ENCODE measurements around the gene TRAF2.

Gene TRAF2

DNA sequence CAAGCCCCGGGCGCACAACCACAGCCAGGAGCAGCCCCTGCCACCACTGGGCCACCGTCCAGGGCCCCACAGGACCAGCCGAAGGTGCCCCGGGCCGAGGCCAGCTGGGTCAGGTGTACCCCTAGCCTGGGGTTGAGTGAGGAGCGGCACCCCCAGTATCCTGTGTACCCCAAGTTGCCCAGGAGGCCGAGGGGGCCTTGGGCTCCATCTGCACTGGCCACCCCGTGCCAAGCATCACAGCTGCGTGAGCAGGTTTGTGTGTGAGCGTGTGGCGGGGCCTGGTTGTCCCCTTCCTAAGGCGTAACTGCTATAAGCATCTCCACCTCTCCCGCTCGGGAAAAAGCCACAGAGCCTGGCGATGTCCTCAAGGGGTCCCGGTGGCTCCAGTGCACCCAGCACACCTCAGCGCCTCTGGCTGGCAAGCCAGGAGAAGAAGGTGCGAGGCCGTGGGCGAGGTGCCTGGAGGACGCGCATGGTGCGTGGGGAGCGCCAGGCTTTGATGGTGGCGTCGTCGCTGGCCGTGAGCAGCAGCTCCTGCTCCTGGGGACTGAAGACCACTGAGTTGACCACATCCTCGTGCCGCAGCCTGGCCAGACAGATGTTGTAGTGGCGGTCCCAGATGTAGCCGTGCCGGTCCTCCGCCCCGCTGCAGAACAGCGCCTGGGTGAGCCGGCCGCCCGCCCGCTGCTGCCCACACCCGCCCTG is 54.4 kb downstream of the TRAF2 start:
- DNase-seq = no peak

DNA sequence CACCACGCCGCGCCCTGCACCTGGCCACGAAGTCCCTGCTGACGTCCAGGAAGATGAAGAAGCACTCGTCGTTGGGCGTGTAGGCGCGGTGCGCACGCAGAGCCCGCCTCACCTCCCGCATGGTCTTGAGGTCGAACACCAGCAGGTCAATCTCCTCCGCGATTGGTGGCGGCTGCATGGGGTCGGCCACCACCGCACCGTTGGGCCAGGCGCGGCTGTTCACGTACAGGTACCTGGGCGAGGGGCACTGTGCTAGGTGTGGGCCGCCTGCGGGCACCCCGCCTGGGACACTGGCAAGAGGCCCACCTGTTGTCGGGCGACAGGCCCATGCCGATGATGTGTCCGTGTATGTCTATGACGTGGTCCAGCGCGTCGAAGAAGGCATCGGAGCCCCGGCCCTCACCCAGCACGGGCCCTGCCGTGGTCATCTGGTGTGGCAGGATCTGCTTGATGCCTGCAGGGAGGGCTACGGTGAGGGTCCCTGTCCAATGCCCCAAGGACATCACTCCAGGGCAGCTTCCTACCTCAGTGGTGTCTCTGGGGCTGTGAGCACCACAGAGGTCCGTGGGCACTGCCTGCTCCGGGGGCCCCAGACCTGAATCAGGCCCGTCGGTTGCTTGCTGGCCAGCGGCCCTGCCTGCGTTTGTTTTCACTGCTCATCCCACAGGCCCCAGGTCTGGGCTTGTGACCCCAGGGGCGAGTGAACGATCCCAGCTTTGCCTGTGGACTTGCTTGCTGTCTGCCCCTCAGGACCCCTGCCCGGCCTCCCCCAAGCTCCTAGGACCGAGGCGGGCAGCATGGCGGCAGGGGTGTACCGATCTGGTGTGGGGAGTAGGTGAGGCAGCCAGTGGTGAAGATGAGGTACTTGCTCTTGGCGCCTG is 55.2 kb downstream of the TRAF2 start:
- no peak for DNase-seq

DNA sequence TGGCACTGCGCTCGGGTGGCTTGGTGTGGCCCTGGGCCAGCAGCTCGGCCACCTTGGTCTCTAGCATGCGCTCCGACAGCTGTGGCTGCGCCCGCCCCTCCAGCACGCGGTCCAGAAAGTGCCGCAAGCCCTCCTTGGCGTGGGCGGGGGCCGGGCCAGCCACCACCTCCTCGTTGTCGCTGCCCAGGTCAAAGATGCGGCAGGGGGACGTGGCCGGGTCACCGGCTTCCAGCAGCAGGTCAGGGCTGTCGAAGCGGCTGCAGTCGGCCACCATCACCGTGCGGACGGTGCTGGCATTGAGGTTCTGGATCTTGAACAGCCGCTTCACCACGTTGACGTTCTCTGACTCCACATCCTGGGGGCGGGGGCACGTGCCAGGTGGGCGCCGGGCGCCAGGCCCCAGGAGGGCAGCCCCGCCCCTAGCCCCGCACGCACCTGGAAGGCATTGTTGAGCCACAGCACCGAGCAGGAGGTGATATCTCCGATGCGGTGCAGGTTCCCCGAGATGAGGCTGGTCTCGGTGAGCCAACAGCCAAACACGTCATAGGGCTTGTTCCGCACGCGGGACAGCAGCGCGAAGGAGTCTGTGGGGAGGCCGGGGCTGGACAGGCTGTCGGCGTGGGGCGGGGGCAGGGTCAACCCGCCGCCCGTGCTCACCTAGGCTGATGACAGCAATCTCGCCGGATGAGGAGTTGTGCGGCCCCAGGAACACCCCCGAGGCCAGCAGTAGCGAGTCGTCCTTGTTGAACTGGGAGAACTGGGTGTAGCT is 56.0 kb downstream of the TRAF2 start:
- no peak for DNase-seq

DNA sequence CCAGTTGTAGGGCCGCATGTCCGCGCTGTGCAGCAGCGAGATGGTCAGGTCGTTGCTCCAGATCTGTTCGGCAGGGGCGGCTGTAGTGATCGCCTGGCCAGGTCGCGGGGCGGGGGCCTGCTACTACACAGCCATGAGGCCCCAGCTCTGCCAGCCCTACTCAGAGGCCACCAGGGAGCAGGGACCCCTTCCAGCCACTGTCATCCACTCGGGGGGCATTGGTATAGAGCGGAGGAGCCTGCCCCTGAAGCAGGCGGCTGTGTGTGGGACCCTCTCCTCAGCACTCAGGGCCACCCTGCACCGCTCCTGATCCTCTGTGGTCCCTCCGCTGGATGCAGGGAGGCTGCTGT is 56.5 kb downstream of the TRAF2 start:
- no peak for DNase-seq

DNA sequence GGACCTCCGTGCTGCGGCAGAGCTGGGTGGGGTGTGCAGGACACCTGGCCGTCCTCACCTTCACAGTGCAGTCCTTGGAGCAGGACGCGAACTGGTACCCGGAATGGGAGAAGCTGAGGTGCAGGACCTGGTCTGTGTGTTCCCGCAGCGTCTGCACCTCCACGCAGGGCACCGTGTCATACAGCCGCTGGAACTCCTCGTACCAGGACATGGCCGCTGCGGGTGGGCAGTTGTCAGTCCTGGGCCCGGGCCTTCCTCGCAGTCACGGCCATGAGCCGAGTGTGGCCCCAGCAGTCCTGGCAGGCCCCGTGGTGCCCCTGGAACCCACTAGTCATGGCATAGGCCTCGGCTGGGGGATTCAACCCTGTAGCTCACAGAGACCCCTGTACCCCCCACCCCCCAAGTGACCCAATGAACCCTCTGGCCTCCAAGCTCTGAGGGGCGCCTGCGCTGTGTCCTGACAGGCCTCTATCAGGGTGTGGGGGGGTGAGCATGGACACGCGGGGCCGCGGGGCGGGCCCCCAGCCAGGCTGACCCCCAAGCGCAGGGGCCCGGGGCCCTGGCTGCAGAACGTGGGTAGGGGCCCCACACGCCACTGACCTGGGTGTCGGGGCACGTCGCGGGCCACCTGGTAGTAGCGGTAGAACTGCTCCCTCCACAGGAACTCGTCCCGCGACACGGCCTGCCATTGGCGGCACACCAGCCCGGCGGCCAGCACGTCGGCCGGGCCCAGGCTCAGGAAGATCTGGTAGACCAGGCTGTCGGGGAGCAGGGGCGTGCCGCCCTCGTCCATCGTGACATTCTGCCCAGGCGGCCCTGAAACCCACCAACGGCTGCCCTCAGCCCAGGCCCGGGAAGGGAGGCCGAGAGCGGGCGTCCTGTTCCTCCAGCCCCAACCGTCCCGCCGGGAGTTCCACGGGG is 57.2 kb downstream of the TRAF2 start:
- DNase-seq = peak in 1 of 2 experiments; percentile 35

DNA sequence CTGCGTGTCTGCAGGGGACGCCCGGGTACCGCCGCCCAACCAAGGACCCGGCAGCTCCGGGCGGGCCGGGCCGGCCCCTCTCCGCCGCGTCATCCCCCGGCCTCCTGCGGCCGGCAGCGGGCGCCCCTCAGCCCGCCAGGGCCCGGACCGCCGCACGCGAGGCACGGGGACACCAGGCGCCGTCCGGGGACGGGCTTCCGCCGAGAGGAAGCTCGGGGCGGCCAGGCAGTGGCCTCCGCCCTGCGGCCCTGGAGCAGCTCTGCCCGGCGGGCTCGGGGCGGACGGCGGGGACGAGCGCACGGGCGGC is 57.8 kb downstream of the TRAF2 start:
- DNase-seq = no peak

DNA sequence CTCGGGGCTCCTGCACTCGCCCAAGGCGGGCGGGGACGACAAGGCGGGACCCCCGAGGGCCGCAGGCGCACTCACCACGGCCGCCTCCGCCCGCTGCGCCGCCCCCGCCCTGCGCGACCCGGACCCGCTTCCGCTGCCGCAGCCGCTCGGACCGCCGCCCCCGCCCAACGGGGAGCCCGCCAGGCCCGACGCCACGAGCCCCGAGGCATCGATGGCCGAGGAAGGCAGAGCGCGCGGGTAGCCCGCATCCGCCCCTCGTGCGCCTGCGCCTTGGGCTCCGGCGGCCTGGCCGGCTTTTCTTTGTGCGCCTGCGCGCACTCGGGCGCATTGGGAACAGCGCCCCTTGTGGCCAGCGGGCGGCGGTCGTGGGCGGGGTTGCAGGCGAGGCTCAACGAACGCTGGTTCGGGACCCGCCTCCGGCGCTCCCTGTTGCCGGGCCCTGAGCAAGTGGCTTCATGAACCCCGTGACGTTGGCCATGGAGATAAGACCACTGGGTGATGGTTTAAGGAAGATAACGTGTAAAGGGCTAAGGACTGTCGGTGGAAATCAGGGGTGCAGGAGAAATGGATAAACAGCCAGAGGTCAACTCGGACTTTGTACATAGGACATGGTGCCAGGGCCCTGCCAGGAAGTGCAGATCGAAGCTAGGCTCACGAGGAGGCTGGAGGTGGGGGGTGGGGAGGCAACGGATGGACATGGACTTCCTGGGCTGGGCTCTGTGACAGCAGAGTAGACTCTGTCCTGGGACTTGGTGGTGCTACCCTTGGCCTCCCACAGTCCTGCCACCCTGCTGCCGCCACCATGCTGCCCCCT is 58.4 kb downstream of the TRAF2 start, which contains the start of the genes C8G and FBXW5:
Gene C8G, plus strand, starts transcription at position 725 of the 814 bp plus-strand sequence. Its CDS starts 78 bp downstream, at position 803.
Gene FBXW5, minus strand, starts transcription at position 220 of the 814 bp plus-strand sequence. CDS start 655 bp downstream, outside the sequence.
- DNase-seq = peak; percentile 72 to 90

DNA sequence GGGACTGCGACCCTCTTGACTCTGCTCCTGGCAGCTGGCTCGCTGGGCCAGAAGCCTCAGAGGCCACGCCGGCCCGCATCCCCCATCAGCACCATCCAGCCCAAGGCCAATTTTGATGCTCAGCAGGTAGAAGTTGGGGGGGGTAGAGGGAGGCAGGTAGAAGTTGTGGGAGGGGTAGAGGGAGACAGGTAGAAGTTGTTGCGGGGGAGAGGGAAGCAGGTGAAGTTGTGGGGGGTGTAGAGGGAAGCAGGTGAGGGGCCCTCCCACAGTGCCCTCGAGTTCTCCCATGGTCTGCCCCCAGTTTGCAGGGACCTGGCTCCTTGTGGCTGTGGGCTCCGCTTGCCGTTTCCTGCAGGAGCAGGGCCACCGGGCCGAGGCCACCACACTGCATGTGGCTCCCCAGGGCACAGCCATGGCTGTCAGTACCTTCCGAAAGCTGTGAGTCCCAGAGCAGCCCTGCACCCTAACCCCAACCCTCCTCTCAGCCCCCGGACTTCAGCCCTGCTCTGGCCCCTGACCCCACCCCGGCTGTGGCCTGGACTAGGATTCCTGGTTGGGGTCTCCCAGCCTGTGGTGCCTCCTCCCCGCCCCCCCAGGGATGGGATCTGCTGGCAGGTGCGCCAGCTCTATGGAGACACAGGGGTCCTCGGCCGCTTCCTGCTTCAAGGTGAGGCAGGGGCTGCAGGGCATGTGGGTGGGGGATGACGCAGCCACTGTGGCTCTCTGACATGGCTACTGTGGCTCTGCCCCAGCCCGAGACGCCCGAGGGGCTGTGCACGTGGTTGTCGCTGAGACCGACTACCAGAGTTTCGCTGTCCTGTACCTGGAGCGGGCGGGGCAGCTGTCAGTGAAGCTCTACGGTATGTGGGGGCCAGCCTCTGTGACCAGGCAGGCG is 59.3 kb downstream of the TRAF2 start:
- no peak for DNase-seq

DNA sequence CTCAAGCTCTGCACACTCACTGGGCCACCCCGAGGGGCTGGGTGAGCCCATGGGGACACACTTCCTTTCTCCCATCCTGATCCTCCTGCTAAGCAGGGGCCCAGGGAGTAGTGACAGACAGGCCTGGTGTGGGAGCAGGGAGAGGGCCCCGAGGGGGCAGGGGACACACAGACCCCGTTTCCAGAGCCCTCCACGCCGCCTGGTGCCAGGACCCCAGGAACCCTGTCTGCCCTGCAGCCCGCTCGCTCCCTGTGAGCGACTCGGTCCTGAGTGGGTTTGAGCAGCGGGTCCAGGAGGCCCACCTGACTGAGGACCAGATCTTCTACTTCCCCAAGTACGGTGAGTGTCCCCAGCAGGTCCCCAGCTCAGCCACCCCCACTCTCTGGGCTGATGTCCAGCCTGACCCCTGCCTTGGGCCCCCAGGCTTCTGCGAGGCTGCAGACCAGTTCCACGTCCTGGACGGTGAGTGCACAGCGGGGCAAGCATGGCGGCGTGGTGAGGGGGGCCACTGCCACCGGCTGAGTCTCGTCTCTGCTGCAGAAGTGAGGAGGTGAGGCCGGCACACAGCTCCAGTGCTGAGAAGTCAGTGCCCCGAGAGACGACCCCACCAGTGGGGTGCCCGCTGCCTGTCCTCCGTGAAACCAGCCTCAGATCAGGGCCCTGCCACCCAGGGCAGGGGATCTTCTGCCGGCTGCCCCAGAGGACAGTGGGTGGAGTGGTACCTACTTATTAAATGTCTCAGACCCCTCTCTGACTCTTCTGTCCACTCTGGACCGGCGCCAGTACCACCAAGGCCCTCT is 60.1 kb downstream of the TRAF2 start:
- no peak for DNase-seq

DNA sequence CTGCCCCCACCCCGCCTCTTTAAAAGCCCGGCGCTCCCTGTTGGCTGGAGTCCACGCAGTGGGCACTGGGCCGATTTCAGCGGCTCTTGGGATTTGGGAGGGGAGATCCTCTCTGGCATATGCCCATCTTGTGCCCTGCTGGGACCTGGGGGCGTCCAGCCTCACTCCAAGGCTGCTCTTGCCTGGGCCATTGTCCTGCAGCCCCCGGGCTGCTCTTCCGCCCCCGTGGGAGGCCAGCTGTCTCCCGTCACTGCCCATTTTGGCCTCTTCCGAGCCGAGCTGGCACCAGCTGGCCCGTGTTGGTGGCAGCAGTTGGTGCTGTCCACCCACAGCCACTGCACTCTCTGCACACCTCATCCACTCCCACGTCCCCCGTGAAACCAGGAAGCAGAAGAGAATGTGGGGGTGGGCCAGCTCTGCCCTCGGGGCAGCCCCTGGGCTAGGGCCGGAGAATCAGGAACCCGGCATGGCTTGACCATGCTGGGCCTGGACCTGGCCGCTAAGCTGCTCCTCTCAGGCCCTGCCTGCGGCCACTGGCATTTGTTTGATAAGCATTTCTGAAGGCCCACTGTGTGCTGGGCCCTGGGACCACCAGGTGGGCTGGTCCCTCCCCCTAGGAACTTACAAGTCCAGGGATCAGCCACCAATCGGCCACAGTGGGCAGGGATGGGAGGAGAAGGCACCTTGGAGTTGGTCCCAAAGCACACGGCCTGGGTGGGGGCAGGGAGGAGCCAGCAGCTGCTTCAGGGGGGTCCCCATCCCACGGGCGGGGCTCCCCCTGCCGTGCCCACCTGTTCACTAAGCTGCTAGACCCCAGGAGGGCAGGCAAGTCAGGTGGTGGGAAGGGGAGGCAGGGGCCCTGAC is 60.9 kb downstream of the TRAF2 start:
- DNase-seq = no peak

DNA sequence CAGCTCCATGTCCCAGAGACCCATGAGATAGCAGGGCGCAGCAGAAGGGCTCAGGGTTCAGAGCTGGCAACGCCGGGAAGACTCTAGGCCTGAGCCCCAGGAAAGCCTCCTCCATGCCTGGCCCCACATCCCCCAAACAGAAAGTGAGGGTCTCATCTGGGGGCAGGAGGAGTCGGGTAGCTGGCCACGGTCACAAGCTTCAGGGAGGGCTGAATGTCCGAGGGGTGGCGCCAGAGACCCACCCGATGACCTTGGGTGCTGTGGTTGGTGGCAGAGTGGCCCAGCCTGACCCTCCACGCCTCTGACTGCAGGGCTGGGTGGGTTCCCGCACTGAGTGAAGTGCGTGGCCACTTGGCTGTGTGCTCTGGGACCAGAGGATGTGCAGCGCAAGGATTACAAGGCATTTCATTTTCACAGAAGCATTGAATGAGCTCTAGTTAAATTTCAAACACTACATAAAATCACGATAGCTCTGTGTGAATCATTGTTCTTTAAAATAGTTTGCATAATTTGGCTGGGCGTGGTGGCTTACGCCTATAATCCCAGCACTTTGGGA is 61.7 kb downstream of the TRAF2 start:
- DNase-seq = peak in 1 of 2 experiments; percentile 51

DNA sequence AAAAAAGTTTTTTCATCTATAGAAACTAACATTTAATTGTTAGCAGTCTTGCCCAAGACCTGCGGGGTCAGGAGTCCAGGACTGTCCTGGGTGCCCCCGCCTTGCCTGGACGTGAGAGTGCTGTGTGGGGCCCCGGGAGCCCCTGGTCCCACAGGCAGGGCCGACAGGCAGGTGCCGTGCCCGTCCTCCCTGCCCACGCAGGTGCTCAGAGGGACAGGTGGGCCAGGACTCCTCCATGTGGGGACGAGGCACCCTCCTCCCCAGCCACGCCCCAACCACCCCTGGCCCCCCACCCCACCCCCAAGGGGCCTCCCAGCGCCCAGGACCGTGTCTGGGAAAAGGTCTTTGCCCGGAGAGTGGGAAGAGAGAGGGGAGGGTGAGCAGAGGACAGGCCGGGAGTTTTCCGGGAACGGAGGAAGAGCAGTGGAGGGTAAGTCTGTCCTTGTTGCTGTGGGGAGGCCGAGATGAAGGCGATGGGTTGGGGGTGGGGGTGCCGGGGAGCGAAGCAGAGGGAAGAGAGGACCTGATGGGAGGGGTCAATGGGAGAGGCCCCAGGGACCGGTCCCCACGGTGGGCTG is 63.0 kb downstream of the TRAF2 start:
- DNase-seq = no peak

DNA sequence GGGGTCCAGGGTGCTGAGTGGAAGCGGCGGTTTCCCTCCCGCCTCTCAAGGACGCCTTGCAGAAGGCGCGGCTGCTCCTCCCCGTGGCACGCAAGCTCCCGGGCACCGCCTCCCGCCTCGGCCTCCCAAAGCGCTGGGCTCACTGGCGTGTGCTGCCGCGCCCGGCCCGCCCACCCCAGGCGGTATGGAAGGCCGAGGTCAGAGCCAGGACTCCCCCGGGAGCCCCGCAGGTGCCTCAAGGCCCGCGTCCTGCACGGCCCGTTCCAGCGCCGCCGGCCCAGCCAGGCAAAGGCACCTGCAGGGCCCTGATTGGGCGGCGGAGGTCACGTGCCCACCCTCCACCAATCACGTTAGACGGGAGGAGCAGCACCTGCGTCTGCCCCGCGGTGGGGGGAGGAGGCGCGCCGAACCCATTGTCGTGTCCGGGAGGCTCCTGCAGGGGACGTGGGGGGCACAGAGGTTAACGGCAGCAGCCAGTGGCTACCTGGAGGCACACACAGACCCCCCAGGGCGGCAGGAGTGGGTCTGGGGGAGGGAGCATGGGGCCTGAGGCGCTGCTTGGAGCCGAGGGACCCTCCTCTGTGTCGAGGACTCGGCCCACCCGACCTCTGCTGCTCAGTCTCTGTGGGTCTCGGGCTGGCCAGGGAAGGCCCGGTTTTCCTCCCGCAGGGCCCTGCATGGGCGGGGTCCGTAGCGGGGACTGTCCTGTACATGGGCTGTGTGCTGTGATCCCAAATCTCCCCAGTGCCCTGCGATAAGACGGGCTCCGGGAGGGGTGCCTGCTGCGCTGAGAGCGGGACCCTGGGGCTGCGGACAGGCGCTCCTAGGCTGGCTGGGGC is 63.7 kb downstream of the TRAF2 start:
- peak; percentile 73 to 90 for DNase-seq

DNA sequence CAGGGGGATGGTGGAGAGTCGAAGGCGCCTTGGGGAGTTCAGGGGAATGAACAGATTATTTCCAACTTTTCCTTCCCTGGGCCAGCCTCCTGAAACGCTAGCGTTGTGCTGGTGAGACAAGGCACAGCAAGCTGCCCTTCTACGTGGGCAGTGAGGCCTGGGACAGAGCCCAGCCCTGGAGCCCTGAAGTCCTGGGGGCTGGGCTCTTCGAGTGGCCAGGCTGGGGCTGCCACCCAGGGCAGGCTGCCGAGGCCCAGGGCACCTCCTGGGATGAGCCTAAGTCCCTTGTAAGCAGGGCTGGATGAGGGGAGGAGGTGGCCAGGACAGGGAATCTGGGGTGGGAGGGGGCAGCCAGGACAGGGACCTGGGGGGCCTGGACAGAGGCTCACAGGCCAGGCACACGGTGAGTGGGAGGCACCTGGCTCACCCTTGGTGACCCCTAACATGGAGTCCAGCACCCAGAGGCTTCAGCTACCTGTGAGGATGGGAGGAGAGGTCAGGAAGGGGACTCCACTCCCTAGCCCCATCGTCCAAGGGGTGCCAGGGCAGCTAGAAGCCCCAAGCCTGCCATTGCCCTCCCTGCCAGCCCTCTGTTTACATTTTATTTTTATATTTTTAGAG is 64.5 kb downstream of the TRAF2 start:
- DNase-seq = peak in 1 of 2 experiments; percentile 23

DNA sequence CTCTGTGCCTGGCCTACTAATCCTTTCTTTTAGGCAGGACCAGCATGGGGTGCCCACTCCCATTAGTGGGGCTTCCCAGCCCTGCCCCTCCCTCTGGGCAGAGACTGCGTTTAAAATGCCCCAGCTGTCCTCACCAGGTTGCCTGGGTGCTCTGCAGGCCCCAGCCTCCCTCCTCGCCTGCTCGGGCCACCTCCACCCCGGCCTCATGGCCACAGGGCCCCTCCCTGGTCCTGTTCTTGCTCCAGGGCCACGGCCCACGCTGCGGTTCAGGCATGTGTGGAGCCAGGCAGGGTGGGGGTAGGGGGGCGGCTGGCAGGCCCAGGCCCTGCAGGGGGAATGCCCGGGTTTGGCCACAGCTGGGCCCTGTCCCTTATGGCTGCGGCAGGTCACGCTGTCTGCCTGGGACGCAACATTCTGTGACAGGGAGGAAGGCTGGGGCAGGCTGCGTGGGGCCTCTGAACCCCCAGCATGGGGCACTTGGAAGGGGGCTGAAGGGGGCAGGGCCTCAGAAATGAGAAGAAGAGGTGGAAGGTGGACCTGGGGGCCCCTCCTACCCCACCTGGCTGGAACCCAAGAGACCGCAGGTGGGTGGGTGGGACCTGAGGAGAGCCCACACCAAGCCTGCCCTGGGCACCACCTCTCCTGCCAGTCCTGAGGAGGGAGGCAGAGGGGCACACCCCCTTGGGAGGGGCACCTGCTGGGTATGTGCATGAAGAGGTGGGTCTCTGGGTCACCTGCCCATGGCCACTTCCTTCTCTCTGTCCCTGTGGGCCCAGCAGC is 65.4 kb downstream of the TRAF2 start, which contains the start of gene LCN12:
Gene LCN12, plus strand, starts transcription at position 733 of the 780 bp plus-strand sequence. CDS start 55 bp downstream, outside the sequence.
- DNase-seq = no peak

Measured in SW 1271 (cell line).